K562 (cell line): Measurements from ENCODE around the gene RMND5B. TPM values are rescaled to one million over a fixed set of nuclear protein-coding genes. Genes with fewer than 3 reads are reported as not detected.
A peak's percentile ranks its signal among the peaks of the same experiment; 100 is the strongest.

Experiments used
- ATAC-seq: fragments of 200-7000 bp; cut with Tn5 transposase; 3 replicates; pipeline ENCODE4 v1.9.1; 2020; ENCODE audit warnings: moderate library complexity
- BruUV-seq: library from RNA; stranded (reverse); fragments of 400-500 nt; replicated peaks from 2 replicates; lab custom pipeline; 2021; lab: Mats Ljungman, UMichigan
- CTCF ChIA-PET: fragments of 300-600 bp; formaldehyde crosslinking; extraction: SDS; loops from one replicate; lab custom pipeline; 2021; ENCODE audit warnings: low intra/inter-chr PET ratio; lab: Yijun Ruan, JAX
- POLR2A ChIA-PET: fragments of 300-600, 350-650 bp; sonication (Branson Sonifier 250); formaldehyde crosslinking; extraction: SDS; loops from one replicate; lab custom pipeline; 2021; ENCODE audit warnings: antibody characterized with exemption, inconsistent platforms; lab: Yijun Ruan, JAX
- DNase-seq, 4 experiments: peaks; one replicate each; pipeline versions ENCODE4 v3.0.0 to v3.0.0-alpha.2; 2011 to 2018; ENCODE audit warnings: low spot score in 3 of 4, mixed read lengths in 3 of 4; ENCODE audit errors: extremely low read depth in 1 of 4
- FAIRE-seq: peaks from 2 replicates; lab custom pipeline; 2011; peaks lifted over from hg19 to GRCh38; lab: Jason Lieb, UNC
- H2AFZ ChIP-seq: 2 replicates; pipeline ENCODE4 v1.6.0; 2011; ENCODE audit warnings: low read depth, low read length, control low read depth, inconsistent platforms
- H3K27ac ChIP-seq: fragments of 200-600 bp; 3 replicates; pipeline ENCODE4 v1.8.0; 2011; ENCODE audit warnings: low read depth, mild to moderate bottlenecking, control low read depth, inconsistent platforms, low read length, moderate library complexity, mixed read lengths; ENCODE audit errors: extremely low read depth
- H3K27me3 ChIP-seq, 2 experiments: fragments of 300-600 bp in 1 of 2; 2 replicates in 1 of 2; 3 replicates in 1 of 2; pipeline versions ENCODE4 v1.6.0 to v1.8.0; 2011; ENCODE audit warnings: inconsistent platforms in 2 of 2, low read length in 2 of 2, mild to moderate bottlenecking in 1 of 2, mixed read lengths in 1 of 2, moderate library complexity in 1 of 2; ENCODE audit not compliant: control insufficient read depth in 2 of 2, insufficient read depth in 2 of 2
- H3K36me3 ChIP-seq: fragments of 300-600 bp; 3 replicates; pipeline ENCODE4 v1.8.0; 2011; ENCODE audit warnings: mild to moderate bottlenecking, low read length, inconsistent platforms; ENCODE audit not compliant: control insufficient read depth, insufficient read depth
- H3K4me1 ChIP-seq, 2 experiments: fragments of 200-600 bp in 1 of 2; replicated peaks in 1 of 2; 2 replicates in 1 of 2; 3 replicates in 1 of 2; pipeline versions ENCODE4 v1.5.1 to v1.8.0; 2011; ENCODE audit warnings: inconsistent platforms in 2 of 2, low read length in 2 of 2, mild to moderate bottlenecking in 1 of 2, mixed read lengths in 1 of 2, moderate library complexity in 1 of 2; ENCODE audit not compliant: control insufficient read depth in 2 of 2, insufficient read depth in 2 of 2
- H3K4me2 ChIP-seq: 2 replicates; pipeline ENCODE4 v1.6.1; 2011; ENCODE audit warnings: low read length, control low read depth, inconsistent platforms, mixed read lengths; ENCODE audit not compliant: insufficient read depth
- H3K4me3 ChIP-seq: fragments of 200-600 bp; sonication (generic), shearing (Covaris generic); 2 replicates; pipeline ENCODE4 v1.5.1; 2016; ENCODE audit warnings: control low read depth, inconsistent platforms
- H3K79me2 ChIP-seq: fragments of 200-600 bp; 3 replicates; pipeline ENCODE4 v1.8.0; 2011; ENCODE audit warnings: low read length, inconsistent platforms; ENCODE audit not compliant: control insufficient read depth, insufficient read depth
- H3K9ac ChIP-seq, 2 experiments: 2 replicates each; pipeline versions ENCODE4 v1.6.0 to v1.6.1; 2011; ENCODE audit warnings: low read depth in 2 of 2, low read length in 2 of 2, control low read depth in 1 of 2, inconsistent platforms in 1 of 2, mild to moderate bottlenecking in 1 of 2, mixed read lengths in 1 of 2; ENCODE audit not compliant: insufficient read depth in 1 of 2
- H3K9me1 ChIP-seq: one replicate; pipeline ENCODE4 v1.6.0; 2011; ENCODE audit warnings: inconsistent platforms, mild to moderate bottlenecking, low read length, moderate library complexity; ENCODE audit not compliant: control insufficient read depth, insufficient read depth
- H3K9me3 ChIP-seq: replicated peaks from 2 replicates; pipeline ENCODE4 v1.5.1; 2011; ENCODE audit warnings: low read depth, low read length, inconsistent platforms; ENCODE audit not compliant: control insufficient read depth, insufficient read depth
- H4K20me1 ChIP-seq: replicated peaks from 2 replicates; pipeline ENCODE4 v1.6.1; 2011; ENCODE audit warnings: low read length, inconsistent platforms, mixed read lengths; ENCODE audit not compliant: control insufficient read depth, insufficient read depth
- E2F3 ChIP-seq: fragments of 250-450 bp; sonication (Bioruptor Pico); IDR thresholded peaks from 2 replicates; pipeline ENCODE4 v1.4.0; 2020; ENCODE audit warnings: mild to moderate bottlenecking
- HOXB6 ChIP-seq: fragments of 250-450 bp; sonication (Bioruptor Pico); IDR thresholded peaks from 2 replicates; pipeline ENCODE4 v1.5.1; 2022; ENCODE audit warnings: mild to moderate bottlenecking, borderline replicate concordance
- IRF2 ChIP-seq: sonication (generic); formaldehyde crosslinking; IDR thresholded peaks from 2 replicates; pipeline ENCODE4 v1.8.1; 2022; ENCODE audit warnings: mild to moderate bottlenecking, missing genetic modification reagents
- LCOR ChIP-seq: sonication (generic); formaldehyde crosslinking; IDR thresholded peaks from 2 replicates; pipeline ENCODE4 v1.8.0; 2022; ENCODE audit warnings: mild to moderate bottlenecking, missing genetic modification reagents
- MECOM ChIP-seq: fragments of 250-450 bp; sonication (Bioruptor Pico); IDR thresholded peaks from 2 replicates; pipeline ENCODE4 v1.8.0; 2022; ENCODE audit warnings: inconsistent platforms
- NBN ChIP-seq: fragments of 450-650 bp; IDR thresholded peaks from 2 replicates; pipeline ENCODE4 v1.6.1; 2016; ENCODE audit warnings: low read depth, mild to moderate bottlenecking
- OTX1 ChIP-seq: fragments of 450-650 bp; formaldehyde crosslinking; IDR thresholded peaks from 2 replicates; pipeline ENCODE4 v1.4.0; 2022; ENCODE audit warnings: mild to moderate bottlenecking
- POLR2A ChIP-seq: fragments of 450-650 bp; conservative IDR thresholded peaks from 2 replicates; pipeline ENCODE4 v1.6.1; 2016
- POLR2G ChIP-seq: fragments of 200-400 bp; formaldehyde crosslinking; IDR thresholded peaks from 2 replicates; pipeline ENCODE4 v1.6.1; 2017; ENCODE audit warnings: low read depth, mild to moderate bottlenecking, antibody characterized with exemption, low read length, moderate library complexity
- PYGO2 ChIP-seq: fragments of 450-650 bp; IDR thresholded peaks from 2 replicates; pipeline ENCODE4 v1.6.1; 2016; ENCODE audit warnings: mild to moderate bottlenecking, missing genetic modification characterization, moderate library complexity, missing compliant biosample characterization
- RFX1 ChIP-seq: fragments of 450-650 bp; IDR thresholded peaks from 2 replicates; pipeline ENCODE4 v1.6.1; 2016; ENCODE audit warnings: mild to moderate bottlenecking, moderate library complexity
- SMARCB1 ChIP-seq: IDR thresholded peaks from 2 replicates; pipeline ENCODE4 v1.6.1; 2011; ENCODE audit warnings: improper control_type of control experiment, low read depth; ENCODE audit not compliant: insufficient read length
- ZKSCAN1 ChIP-seq: fragments of 150-350 bp; IDR thresholded peaks from 2 replicates; pipeline ENCODE4 v1.6.1; 2016; ENCODE audit warnings: low read depth, low read length
- ZNF121 ChIP-seq: sonication (generic); formaldehyde crosslinking; conservative IDR thresholded peaks from 2 replicates; pipeline ENCODE4 v1.8.0; 2022; ENCODE audit warnings: missing genetic modification reagents
- ZNF239 ChIP-seq: fragments of 250-450 bp; sonication (Bioruptor Pico); IDR thresholded peaks from 2 replicates; pipeline ENCODE4 v1.4.0; 2020; ENCODE audit warnings: mild to moderate bottlenecking
- WGBS: fragments of 100-300 bp; shearing (Covaris generic); methylation state at CpG from one replicate; pipeline ENCODE4 v1.1.6; 2016; ENCODE audit warnings: low coverage, mixed read lengths; ENCODE audit not compliant: insufficient coverage; ENCODE audit errors: missing lambda C conversion rate; 5-methylcytosine and 5-hydroxymethylcytosine counted together
- in situ Hi-C: fragments of 300-500 bp; cut with MboI; formaldehyde crosslinking; loops from 4 replicates; pipeline ENCODE4 v1.15.0; 2018; ENCODE audit warnings: inconsistent platforms, mixed read lengths
- intact Hi-C: fragments of 100-400 bp; cut with micrococcal nuclease; formaldehyde crosslinking; loops from 2 replicates; pipeline ENCODE4 v1.14.2; 2022
- polyA plus RNA-seq, 8 experiments: library from polyadenylated mRNA; depleted of rRNA in 4 of 8; stranded (reverse) in 5 of 8; unstranded in 3 of 8; fragments of >200 nt; fragmentation: Nextera tagmentation in 2 of 8; fragmentation: Illumina TruSeq in 1 of 8; extraction: Ambion mirVana in 2 of 8; extraction: Trizol in 1 of 8; gene quantifications; 2 replicates each; pipeline versions ENCODE4 v1.2.1 to v1.2.3, GENCODE V29; 2011 to 2014; ENCODE audit warnings: inconsistent platforms in 1 of 8, missing spikeins in 1 of 8
- total RNA-seq, 7 experiments: library from RNA; depleted of rRNA in 6 of 7; stranded (reverse); fragments of >200 nt in 6 of 7; fragmentation: Illumina TruSeq in 2 of 7; extraction: Trizol in 2 of 7; gene quantifications; 2 replicates each; pipeline versions ENCODE4 v1.2.1 to v1.2.3, GENCODE V29; 2011 to 2021; ENCODE audit warnings: low replicate concordance in 1 of 7

The RMND5B gene
- total and polyA plus RNA-seq, 9 of the 15 experiments (the other 6 are each of a cell fraction or from before 2014, with no cell fraction given): 2.6 to 57.0 (median 28.3) TPM

DNA sequence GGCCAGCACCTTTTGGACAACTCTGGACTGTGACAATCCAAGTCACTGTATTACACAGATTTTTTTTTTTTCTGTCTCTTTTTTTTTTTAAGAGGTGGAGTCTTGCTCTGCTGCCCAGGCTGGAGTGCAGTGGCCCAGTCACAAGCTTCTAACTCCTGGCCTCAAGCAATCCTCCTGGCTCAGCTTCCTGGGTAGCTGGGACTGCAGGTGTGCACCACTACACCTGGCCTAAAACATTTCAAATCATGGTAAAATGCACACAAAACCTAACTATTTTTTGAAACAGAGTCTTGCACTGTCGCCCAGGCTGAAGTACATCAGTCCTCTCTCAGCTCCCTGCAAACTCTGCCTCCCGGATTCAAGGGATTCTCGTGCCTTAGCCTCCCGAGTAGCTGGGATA lies 24.7 kb upstream of the RMND5B start:
- Histone ChIP-seq H3K9me3 (no peaks in the 10 kb centered on the region; the same call in 1 of the 2 replicates), H3K4me2 (no peak overlapping the region), H3K36me3 (no peaks in the 10 kb centered on the region), H3K4me3 (no peak overlapping the region), H3K9me1 (no peaks in the 10 kb centered on the region), H2AFZ (no peak overlapping the region), H3K27ac (no peak overlapping the region), H3K79me2 (no peaks in the 10 kb centered on the region), H3K27me3 (no peaks in the 10 kb centered on the region), H3K4me1 (peaks cover 0 to 8% of the 10 kb centered on the region in 2 experiments; a peak in 1 of 5 replicates), H3K9ac (no peak overlapping the region), H4K20me1 (no peaks in the 10 kb centered on the region)
- ChIA-PET POLR2A (interaction anchor here (0.6 to 1.1 kb wide), 2 partner anchors 12 to 18 kb away, joined by 3 read pairs; no protein-coding TSS in a partner anchor), CTCF (no interaction called here)
- TF ChIP-seq LCOR (CRISPR knock-in tag) (no peak), ZNF121 (peak; percentile 42; the same call in 1 of the 2 replicates)
- BruUV-seq: no TSS peak
- intact Hi-C loops (no loop called here), in situ Hi-C loops (no loop called here)
- DNase-seq: no peak
- WGBS: 22% methylated on average over 4 of the region's 4 CpGs
- no peak for ATAC-seq
- no peak for FAIRE-seq

DNA sequence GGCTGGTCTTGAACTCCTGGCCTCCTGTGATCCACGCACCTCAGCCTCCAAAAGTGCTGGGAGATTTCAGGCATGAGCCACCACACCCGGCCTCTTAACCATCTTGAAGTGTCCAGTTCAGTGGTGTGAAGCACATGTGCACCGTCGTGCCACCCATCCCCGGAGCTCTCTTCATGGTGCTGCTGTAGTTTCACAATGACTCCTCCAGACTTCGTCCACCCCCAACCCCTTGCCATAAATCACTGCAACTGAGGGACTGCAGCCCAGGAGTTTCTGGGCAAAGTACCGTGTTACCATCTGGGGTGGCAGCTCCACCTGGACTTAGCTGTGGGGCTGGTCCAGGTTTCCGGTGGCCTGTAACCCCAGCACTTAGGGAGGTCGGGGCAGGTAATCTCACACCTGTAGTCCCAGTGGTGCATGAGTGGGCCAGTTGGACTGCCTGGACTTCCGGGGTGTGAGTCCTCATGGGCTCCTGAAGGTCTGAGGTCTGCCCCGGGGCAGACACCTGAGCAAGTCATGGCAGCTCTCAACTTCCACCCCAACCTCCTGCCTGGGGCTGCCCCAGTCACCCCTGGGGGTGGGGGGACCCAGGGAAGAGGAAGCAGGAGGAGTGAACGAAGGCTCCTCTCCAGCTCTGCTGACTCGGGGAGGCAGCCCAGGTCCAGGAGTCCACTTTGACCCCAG lies 24.1 kb upstream of the RMND5B start:
- in situ Hi-C loops (no loop called here), intact Hi-C loops (no loop called here)
- Histone ChIP-seq H3K9me1 (no peaks in the 10 kb centered on the region), H4K20me1 (no peaks in the 10 kb centered on the region), H3K36me3 (no peaks in the 10 kb centered on the region), H3K9me3 (no peaks in the 10 kb centered on the region), H3K4me1 (peaks cover 0 to 8% of the 10 kb centered on the region in 2 experiments; a peak in 1 of 5 replicates), H3K4me2 (no peak overlapping the region), H3K27ac (no peak overlapping the region), H3K9ac (peak overlapping the region in 1 of 2 experiments; percentile 58; a peak in 1 of 4 replicates), H3K79me2 (no peaks in the 10 kb centered on the region), H3K27me3 (no peaks in the 10 kb centered on the region), H2AFZ (no peak overlapping the region), H3K4me3 (no peak overlapping the region)
- 16% methylated on average over 9 of the region's 13 CpGs for WGBS
- no peak for ATAC-seq
- DNase-seq: no peak
- no TSS peak for BruUV-seq
- POLR2A ChIA-PET: interaction anchor here (0.6 to 1.1 kb wide), 4 partner anchors 12 to 55 kb away, joined by 3 read pairs; no protein-coding TSS in a partner anchor
- CTCF ChIA-PET: no interaction called here
- FAIRE-seq: no peak
- TF ChIP-seq RFX1 (no peak), ZNF239 (CRISPR knock-in tag) (no peak), OTX1 (CRISPR knock-in tag) (no peak), POLR2G (no peak), POLR2A (no peak), IRF2 (CRISPR knock-in tag) (no peak), MECOM (CRISPR knock-in tag) (no peak), SMARCB1 (no peak), PYGO2 (no peak), HOXB6 (CRISPR knock-in tag) (no peak), E2F3 (no peak), ZKSCAN1 (no peak), NBN (no peak)
